Liver (tissue), 9 donors: Measurements from ENCODE around the gene IFNGR1. TPM values are rescaled to one million over a fixed set of nuclear protein-coding genes. Genes with fewer than 3 reads are reported as not detected.

Experiments used
- DNase-seq: peaks from one replicate; pipeline ENCODE4 v3.0.0-alpha.2; 2017; ENCODE audit warnings: low spot score
- H3K27ac ChIP-seq, 2 donors: one replicate each; pipeline ENCODE4 v1.7.0; 2013; ENCODE audit warnings: inconsistent platforms in 2 of 2, low read length in 2 of 2, control low read depth in 1 of 2, low read depth in 1 of 2, mild to moderate bottlenecking in 1 of 2
- H3K27me3 ChIP-seq, 4 donors: one replicate each; pipeline versions ENCODE4 v1.6.1 to v1.7.0; 2013; ENCODE audit warnings: low read length in 3 of 4, inconsistent platforms in 1 of 4, mild to moderate bottlenecking in 1 of 4, moderate library complexity in 1 of 4; ENCODE audit not compliant: control insufficient read depth in 4 of 4, insufficient read depth in 4 of 4
- H3K36me3 ChIP-seq, 4 donors: one replicate each; pipeline versions ENCODE4 v1.6.1 to v1.7.0; 2013; ENCODE audit warnings: low read length in 3 of 4, mild to moderate bottlenecking in 3 of 4, low read depth in 1 of 4, moderate library complexity in 1 of 4; ENCODE audit not compliant: control insufficient read depth in 4 of 4, insufficient read depth in 3 of 4
- H3K4me1 ChIP-seq, 4 donors: one replicate each; pipeline versions ENCODE4 v1.6.1 to v1.7.0; 2013; ENCODE audit warnings: low read length in 3 of 4, mild to moderate bottlenecking in 3 of 4, moderate library complexity in 1 of 4; ENCODE audit not compliant: control insufficient read depth in 4 of 4, insufficient read depth in 4 of 4
- H3K4me3 ChIP-seq, 3 donors: one replicate each; pipeline versions ENCODE4 v1.6.1 to v1.7.0; 2013; ENCODE audit warnings: low read length in 3 of 3, control low read depth in 1 of 3, low read depth in 1 of 3, mild to moderate bottlenecking in 1 of 3
- H3K9ac ChIP-seq, 2 donors: one replicate each; pipeline ENCODE4 v1.7.0; 2013; ENCODE audit warnings: low read length in 2 of 2, mild to moderate bottlenecking in 2 of 2, moderate library complexity in 2 of 2, control low read depth in 1 of 2, low read depth in 1 of 2
- H3K9me3 ChIP-seq, 4 donors: one replicate each; pipeline versions ENCODE4 v1.6.1 to v1.7.0; 2013; ENCODE audit warnings: low read length in 3 of 4; ENCODE audit not compliant: control insufficient read depth in 4 of 4
- ATF3 ChIP-seq: IDR thresholded peaks from 2 replicates; pipeline ENCODE4 v1.6.1; 2016; ENCODE audit warnings: antibody characterized with exemption
- EGR1 ChIP-seq, 2 donors: IDR thresholded peaks; 2 replicates each; pipeline ENCODE4 v1.6.1; 2016 to 2018; ENCODE audit warnings: antibody characterized with exemption in 2 of 2, low read depth in 2 of 2
- FOXA1 ChIP-seq: IDR thresholded peaks from 2 replicates; pipeline ENCODE4 v1.6.1; 2016; ENCODE audit warnings: antibody characterized with exemption
- FOXA2 ChIP-seq: IDR thresholded peaks from 2 replicates; pipeline ENCODE4 v1.6.1; 2016; ENCODE audit warnings: antibody characterized with exemption
- GABPA ChIP-seq, 2 donors: IDR thresholded peaks in 1 of 2; conservative IDR thresholded peaks in 1 of 2; 2 replicates each; pipeline ENCODE4 v1.6.1; 2016; ENCODE audit warnings: antibody characterized with exemption in 2 of 2, mild to moderate bottlenecking in 1 of 2, moderate library complexity in 1 of 2
- HNF4A ChIP-seq, 2 donors: conservative IDR thresholded peaks; 2 replicates each; pipeline ENCODE4 v1.6.1; 2016; ENCODE audit warnings: antibody characterized with exemption in 2 of 2, mild to moderate bottlenecking in 2 of 2
- HNF4G ChIP-seq: IDR thresholded peaks from 2 replicates; pipeline ENCODE4 v1.6.1; 2016; ENCODE audit warnings: antibody characterized with exemption
- JUND ChIP-seq, 2 donors: IDR thresholded peaks; 2 replicates each; pipeline ENCODE4 v1.6.1; 2016; ENCODE audit warnings: antibody characterized with exemption in 2 of 2
- MAX ChIP-seq: IDR thresholded peaks from 2 replicates; pipeline ENCODE4 v1.6.1; 2016; ENCODE audit warnings: antibody characterized with exemption
- NR2F2 ChIP-seq: IDR thresholded peaks from 2 replicates; pipeline ENCODE4 v1.6.1; 2016; ENCODE audit warnings: antibody characterized with exemption
- RAD21 ChIP-seq, 2 donors: IDR thresholded peaks; 2 replicates each; pipeline ENCODE4 v1.6.1; 2016; ENCODE audit warnings: antibody characterized with exemption in 2 of 2, mild to moderate bottlenecking in 2 of 2
- REST ChIP-seq: IDR thresholded peaks from 2 replicates; pipeline ENCODE4 v1.6.1; 2016; ENCODE audit warnings: antibody characterized with exemption, mild to moderate bottlenecking
- RXRA ChIP-seq, 2 donors: IDR thresholded peaks; 2 replicates each; pipeline ENCODE4 v1.6.1; 2017 to 2018; ENCODE audit warnings: antibody characterized with exemption in 2 of 2, mild to moderate bottlenecking in 1 of 2
- SP1 ChIP-seq: IDR thresholded peaks from 2 replicates; pipeline ENCODE4 v1.6.1; 2018; ENCODE audit warnings: antibody characterized with exemption, mild to moderate bottlenecking
- TAF1 ChIP-seq: conservative IDR thresholded peaks from 2 replicates; pipeline ENCODE4 v1.6.1; 2016; ENCODE audit warnings: antibody characterized with exemption, mild to moderate bottlenecking
- YY1 ChIP-seq: IDR thresholded peaks from 2 replicates; pipeline ENCODE4 v1.6.1; 2016; ENCODE audit warnings: antibody characterized with exemption, mild to moderate bottlenecking
- ZBTB33 ChIP-seq: IDR thresholded peaks from 2 replicates; pipeline ENCODE4 v1.6.1; 2016; ENCODE audit warnings: antibody characterized with exemption
- WGBS: extraction: QIAGEN DNeasy Blood & Tissue Kit; methylation state at CpG from one replicate; pipeline ENCODE4 v1.1.7; 2013; 5-methylcytosine and 5-hydroxymethylcytosine counted together
- polyA plus RNA-seq, 2 donors: library from polyadenylated mRNA; stranded (reverse) in 1 of 2; unstranded in 1 of 2; fragments of 200-250 nt in 1 of 2; fragments of >200 nt in 1 of 2; fragmentation: Nextera tagmentation in 1 of 2; extraction: Ambion mirVana in 1 of 2; gene quantifications; one replicate each; pipeline versions ENCODE4 v1.2.1 to v1.2.3, GENCODE V29; 2013 to 2015
- total RNA-seq, 2 donors: library from RNA; depleted of rRNA; stranded (reverse); fragments of >200 nt; gene quantifications; one replicate each; pipeline ENCODE4 v1.2.3, GENCODE V29; 2014
- TF ChIP-seq, protein P1 (sequence below): fragments of 150-350 bp; IDR thresholded peaks from 2 replicates; pipeline ENCODE4 v1.5.1; 2017; ENCODE audit warnings: improper control_type of control experiment, low read depth, low read length; ENCODE audit not compliant: missing input control
- donor health status: healthy.
- donor health status: healthy.
- donor health status: healthy.
- donor health status: healthy.
- donor health status: healthy.

IFNGR1 gene
- total RNA-seq (10 to 100 TPM; 33.9 to 57.8 TPM), polyA plus RNA-seq (10 to 100 TPM; 35.7 to 42.3 TPM)

GRCh38 chr6:137218917-137219663, at the start of gene IFNGR1:
IFNGR1 (minus strand) TSS chr6:137219385; CDS start chr6:137219327, 58 bp downstream.
- H3K27ac ChIP-seq = peak within 1 kb of the TSS; percentile 99 to 100
- H3K9ac ChIP-seq = peak within 1 kb of the TSS; percentile 98 to 99
- no peaks in the 10 kb centered on the region for H3K36me3 ChIP-seq
- no peaks in the 10 kb centered on the region for H3K27me3 ChIP-seq
- peak within 1 kb of the TSS; percentile 65 to 99 (median 94) for H3K4me3 ChIP-seq
- peak; percentile 98 for DNase-seq
- WGBS = under 1% methylated on average over 64 of the region's 64 CpGs
- TF ChIP-seq MAX (peak; percentile 86), EGR1 (IDR thresholded peaks at IDR 0.05; ENCODE audit: low read depth in 2 of 2) (peak; percentile 88 to 95), JUND (IDR thresholded peaks at IDR 0.05) (peak; percentile 86 to 91), YY1 (peak; percentile 59), NR2F2 (peak; percentile 98), FOXA2 (peak; percentile 39), GABPA (IDR thresholded peaks at IDR 0.05 in 1 of 2, conservative IDR thresholded peaks at IDR 0.05 in 1 of 2) (peak; percentile 70 to 90), RAD21 (IDR thresholded peaks at IDR 0.05) (peak; percentile 32 to 42), ZBTB33 (peak; percentile 46), RXRA (IDR thresholded peaks at IDR 0.05) (peak; percentile 95 to 96), SP1 (peak; percentile 94), HNF4A (conservative IDR thresholded peaks at IDR 0.05) (peak; percentile 95 to 98), TAF1 (peak; percentile 32), FOXA1 (peak; percentile 31), ATF3 (no peak), HNF4G (peak; percentile 84), REST (peak; percentile 73)
- TF ChIP-seq, protein P1, sequence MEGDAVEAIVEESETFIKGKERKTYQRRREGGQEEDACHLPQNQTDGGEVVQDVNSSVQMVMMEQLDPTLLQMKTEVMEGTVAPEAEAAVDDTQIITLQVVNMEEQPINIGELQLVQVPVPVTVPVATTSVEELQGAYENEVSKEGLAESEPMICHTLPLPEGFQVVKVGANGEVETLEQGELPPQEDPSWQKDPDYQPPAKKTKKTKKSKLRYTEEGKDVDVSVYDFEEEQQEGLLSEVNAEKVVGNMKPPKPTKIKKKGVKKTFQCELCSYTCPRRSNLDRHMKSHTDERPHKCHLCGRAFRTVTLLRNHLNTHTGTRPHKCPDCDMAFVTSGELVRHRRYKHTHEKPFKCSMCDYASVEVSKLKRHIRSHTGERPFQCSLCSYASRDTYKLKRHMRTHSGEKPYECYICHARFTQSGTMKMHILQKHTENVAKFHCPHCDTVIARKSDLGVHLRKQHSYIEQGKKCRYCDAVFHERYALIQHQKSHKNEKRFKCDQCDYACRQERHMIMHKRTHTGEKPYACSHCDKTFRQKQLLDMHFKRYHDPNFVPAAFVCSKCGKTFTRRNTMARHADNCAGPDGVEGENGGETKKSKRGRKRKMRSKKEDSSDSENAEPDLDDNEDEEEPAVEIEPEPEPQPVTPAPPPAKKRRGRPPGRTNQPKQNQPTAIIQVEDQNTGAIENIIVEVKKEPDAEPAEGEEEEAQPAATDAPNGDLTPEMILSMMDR = no peak
- H3K9me3 ChIP-seq = no peaks in the 10 kb centered on the region
- H3K4me1 ChIP-seq = peaks cover 5 to 35% (median 22%) of the 10 kb centered on the region in 4 donors
